SHP77 (cell line): Measurements from ENCODE around the gene TSPAN18.

Experiments
- DNase-seq, 2 experiments: peaks; one replicate each; lab custom pipeline; 2025; lab: John Stamatoyannopoulos, UW

TSPAN18 gene

DNA sequence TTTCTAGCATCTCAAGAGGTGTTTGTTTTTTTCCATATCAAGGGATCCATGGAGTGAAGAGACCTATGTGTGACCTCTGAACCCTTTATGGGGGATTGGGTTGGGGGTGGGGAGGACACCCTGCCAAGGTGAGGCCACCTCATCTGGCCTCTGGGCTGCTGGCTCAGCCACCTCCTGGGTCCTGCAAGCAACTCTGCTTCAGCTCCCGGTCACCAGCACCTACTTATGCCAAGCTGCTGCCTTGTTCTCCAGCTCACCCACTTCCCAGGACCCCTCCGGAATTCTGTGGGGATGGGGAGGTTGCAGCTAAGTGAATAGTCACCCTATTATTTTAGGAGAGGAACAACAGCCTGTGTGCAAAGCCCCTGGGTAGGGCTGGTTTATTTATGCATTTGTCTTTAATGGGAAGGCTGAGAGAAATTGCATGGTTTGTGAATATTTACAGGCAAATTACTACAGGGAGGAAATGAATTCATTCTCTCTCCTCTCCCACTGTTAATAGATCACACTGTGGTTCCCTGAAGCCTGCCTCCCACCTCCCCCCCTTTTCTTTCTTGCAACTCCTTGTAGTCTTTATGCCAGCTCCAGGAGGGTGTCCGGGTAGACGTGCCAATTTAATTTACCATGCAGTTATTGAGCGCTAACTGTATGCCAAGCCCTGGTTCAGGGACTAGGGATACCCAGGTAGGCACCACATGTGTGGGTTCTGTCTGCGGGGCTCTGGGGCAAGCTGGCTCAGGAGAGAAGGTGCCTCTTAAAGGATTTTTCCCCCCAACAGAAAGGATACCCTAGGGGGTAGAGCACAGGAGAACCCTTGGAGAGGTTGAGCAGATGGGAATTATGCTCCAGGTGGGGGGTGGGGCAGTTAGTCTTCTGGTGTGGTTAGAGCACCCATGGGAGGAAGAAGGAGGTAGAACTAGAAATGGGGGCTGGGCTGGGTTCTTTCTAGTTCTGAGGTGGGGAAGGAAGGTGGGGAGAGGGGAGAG, 50.7 kb downstream of the TSPAN18 start:
- DNase-seq = no peak

DNA sequence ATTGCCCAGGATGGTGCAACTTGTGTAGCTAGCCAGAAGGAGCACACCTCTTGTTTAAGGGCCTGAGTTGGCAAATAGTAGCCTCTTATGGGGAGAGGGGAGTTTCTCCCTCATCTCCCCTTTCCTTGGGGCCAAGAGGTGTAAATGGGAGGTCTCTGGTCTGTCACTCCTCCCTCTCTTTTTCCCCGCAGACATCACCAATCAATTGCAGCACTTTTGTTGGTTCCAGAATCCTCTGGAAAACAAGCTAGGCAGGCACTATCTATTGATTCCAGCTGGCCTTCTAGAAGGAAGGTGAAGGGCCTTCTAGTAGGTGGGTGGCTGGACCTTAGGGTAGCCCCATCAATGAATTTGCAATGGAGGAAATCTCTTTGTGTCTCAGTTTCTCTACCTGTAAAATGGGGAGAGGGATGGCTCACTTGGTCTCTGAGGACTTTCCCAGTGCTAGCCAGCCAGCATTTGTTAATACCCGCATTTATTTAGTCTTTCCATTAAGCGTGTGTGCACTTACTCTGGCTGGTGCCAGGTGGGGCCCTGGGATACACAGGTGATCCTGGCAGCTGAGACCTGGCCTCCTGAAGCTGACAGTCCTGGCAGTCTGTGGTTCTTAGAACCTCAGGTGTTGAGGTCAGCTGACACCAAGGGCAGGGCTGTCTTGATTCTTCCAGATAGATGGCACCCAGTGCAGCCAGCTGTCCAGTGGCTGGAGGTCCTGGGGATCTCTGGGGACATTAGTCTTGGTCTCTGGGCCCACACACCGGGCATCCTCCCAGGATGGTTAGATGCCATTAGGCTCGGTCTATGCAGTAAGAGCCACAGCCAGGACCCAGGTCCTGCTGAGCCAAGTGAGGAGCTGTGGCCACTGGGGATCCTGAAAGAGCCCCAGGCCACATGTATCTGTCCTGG, 51.7 kb downstream of the TSPAN18 start:
- DNase-seq = no peak

DNA sequence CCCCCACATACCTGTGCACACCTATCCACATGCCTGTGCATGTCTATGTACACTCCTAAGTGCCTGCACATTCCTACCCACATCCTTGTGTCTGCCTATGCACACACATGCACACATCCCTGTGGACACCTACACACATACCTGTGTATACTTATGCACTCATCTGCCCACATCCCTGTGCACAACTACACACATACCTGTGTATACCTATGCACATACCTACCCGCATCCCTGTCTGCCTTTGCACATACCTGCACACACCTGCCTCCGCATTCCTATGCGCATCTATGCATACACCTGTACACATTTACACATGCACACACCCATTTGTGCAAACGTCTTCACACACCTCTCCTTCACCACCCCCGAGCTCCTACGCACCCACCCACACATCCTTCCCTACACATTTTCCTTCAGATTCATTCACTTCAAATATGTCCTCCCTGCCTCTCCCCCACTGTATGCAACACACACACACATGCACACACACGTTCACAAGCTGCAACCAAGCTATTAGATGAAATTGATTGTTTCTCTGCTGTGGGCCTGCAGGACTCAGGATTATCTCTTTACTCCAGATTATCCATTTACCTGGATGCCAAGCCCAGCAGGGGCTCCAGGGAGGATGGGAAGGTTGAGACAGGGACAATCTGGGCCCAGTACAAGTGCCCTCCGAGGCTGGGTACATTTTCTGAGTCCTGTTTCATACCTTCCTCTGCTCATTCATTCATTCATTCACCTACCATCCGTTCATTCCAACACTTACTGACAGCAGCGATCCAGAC, 53.2 kb downstream of the TSPAN18 start:
- DNase-seq = no peak

- no peak for DNase-seq
Measured at GRCh38 chr11:44780940-44781631, 54.3 kb downstream of the TSPAN18 start.

DNA sequence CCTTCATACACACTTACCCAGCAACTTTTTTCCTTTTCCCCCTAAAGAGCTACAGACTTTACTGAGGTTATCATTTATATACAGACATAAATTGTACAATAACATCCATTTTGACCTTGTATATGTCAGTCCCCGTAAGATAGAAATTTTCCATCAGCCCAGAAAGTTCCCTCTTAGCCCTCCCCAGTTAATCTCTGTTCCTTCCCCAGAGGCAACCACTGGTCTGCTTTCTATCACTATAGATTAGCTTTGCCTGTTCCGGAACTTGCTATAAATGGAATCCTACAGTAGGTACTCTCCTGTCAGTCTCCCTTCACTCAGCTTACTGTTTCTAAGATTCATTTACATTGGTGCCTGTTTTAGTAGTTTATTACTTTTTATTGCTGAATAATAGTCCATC, 54.9 kb downstream of the TSPAN18 start:
- DNase-seq = no peak

DNA sequence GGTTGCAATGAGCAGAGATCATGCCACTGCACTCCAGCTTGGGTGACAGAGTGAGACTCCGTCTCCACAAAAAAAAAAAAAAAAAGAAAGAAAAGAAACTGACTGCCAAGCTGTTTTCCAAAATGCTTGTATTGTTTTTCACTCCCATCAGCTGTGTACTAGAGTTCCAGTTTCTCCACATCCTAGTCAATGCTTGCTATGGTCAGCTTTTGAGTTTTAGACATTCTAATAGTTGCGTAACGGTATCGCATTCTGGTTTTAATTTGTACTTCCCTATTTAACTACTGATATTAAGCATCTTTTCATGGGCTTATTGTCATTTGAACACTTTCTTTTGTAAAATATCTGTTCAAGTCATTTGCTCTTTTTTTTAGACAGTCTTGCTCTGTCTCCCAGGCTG, 55.7 kb downstream of the TSPAN18 start:
- no peak for DNase-seq

DNA sequence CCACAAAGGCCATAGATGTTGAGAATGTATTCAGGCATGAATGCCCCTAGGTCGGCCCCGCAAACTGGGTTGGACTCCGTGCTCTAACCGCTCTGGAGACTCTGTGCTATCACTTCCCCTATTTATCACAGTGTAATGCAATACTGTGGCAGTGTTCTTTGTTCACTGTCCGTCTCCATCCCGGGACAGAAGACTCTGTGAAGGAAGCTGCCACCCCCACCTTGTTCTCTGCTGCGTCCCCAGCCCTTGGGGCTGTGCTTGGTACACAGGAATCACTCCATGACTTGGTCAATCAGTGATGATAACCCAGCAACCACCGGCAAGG, 57.6 kb downstream of the TSPAN18 start:
- DNase-seq = no peak

DNA sequence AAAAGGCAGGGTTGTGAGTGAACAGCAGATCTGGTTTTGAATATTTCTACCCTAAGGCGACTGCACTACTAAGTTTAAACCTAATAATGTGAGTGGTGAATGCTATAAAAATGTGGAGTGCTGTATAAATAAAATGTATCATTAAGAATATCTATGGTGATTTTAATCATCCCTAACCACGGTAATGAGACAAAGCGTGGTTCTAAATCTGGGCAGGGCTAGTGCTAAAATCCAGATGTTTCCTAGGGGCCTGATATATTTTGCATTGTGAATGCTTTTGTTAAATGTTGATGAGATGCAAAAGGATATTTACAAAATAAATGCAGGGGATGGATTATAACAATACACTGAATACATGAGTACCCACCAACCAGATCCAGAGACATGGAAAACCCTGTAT, 58.1 kb downstream of the TSPAN18 start:
- no peak for DNase-seq

DNA sequence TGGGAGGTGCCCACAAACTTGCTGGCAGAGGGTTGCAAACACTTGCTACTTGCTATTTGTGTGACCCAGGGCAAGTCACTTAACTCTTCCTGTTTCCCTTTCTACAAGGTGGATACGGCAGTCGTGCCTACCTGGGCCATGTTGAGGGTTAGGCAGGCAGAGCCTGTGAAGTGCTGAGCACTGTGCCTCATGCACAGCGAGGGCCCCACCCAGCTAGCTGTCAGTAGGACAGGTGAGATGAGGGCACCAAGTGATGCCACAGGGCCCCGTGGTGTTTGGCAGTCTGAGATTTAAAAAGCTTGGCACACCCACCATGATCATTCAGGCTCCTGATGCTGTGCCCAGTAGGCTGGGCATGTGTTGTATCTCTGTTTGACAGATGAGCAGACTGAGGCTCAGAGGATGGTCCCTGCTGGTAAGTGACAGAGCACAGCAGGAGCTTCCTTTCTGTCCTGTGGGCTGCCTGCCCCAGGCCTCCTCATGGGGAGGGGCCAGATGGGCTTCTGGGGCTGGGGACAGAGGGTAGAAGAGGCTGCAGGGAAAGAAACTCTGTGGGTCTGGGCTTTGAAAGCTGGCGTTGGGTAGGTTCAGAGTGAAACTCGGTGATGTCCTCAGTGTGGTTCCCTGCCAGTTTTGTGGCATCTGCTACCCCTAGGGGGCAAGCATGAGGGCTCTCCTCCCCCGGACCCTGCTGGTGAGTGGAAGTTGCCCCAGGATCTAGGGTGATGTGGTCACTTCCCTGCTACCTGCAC, 59.3 kb downstream of the TSPAN18 start:
- no peak for DNase-seq

GRCh38 chr11:44787070-44787469, 60.3 kb downstream of the TSPAN18 start:
- no peak for DNase-seq

DNA sequence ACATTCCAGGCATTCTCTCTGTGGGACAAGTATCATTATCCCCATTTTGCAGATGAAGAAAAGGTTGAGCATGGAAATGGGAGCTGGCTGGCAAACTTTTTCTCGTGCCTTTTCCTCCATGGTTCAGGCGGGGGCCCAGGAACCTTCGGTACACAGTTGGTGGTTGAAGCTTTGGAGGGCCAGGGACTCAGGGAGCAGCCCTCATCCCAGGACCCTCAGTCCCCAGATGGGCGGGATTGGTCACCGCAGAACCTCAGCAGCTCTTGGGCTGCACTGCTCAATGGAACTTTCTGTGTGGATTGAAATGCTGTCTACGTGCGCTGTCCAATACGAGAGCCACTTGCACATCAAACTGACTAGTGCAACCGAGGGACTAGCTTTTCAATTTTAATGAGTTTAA, 61.2 kb downstream of the TSPAN18 start:
- no peak for DNase-seq

- DNase-seq = no peak
Measured at GRCh38 chr11:44788536-44789261, 61.9 kb downstream of the TSPAN18 start.

- no peak for DNase-seq
Measured at GRCh38 chr11:44789496-44789895, 62.7 kb downstream of the TSPAN18 start.

- no peak for DNase-seq
Measured at GRCh38 chr11:44790211-44790610, 63.4 kb downstream of the TSPAN18 start.

GRCh38 chr11:44791316-44791925, 64.7 kb downstream of the TSPAN18 start:
- no peak for DNase-seq

DNA sequence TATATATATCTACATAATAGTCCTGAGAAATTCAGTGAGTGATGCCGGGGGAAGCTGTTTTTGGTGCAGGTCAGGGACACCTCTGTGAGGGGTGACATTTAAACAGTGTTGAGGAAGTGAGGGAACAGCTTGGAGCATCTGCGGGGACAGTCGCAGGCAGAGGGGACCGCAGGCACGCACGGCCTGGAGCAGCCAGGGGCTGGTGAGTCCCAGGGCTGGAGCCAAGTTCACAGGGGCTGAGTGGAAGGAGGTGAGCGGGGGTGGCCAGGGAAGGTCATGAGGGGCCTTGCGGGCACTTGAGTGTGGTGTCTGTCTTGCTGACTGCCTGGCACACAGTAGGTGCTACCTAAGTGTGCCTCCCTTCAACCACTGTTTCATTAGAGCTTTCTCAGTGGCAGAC, 65.4 kb downstream of the TSPAN18 start:
- no peak for DNase-seq

DNA sequence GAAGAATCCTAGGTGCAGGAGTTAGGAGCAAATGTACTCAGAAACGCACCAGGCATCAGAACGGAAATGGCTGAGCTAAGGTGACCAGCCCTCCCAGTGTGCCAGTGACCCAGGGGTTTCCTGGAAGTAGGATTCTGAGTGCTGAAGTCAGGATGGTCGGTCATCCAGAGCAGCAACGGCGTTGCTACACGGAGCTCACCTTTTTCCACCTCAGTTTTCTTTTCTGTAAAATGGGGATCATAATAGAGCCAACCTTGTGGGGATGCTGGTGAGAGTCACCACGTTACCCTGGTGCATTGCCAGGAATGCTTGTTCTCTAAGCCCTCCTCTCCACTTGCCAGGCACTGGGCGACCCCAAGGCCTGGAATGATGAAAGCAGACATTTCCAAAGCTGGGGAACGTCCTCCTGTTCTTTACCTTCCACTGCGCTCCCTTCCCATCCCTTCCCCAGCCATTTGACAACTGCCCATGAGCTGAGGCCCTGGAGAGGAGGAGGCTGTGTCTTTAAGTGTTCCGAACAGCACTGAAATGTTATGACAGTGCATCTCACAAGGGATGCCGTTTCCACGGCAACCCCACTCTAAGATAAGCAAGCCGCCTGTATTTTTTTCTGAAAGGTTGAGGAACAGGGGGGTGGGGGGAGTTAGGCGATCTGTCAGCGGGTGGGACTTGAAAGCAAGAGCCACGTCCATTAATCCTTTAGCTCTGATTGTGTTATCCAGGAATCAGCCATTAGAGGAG, 66.8 kb downstream of the TSPAN18 start:
- no peak for DNase-seq

DNA sequence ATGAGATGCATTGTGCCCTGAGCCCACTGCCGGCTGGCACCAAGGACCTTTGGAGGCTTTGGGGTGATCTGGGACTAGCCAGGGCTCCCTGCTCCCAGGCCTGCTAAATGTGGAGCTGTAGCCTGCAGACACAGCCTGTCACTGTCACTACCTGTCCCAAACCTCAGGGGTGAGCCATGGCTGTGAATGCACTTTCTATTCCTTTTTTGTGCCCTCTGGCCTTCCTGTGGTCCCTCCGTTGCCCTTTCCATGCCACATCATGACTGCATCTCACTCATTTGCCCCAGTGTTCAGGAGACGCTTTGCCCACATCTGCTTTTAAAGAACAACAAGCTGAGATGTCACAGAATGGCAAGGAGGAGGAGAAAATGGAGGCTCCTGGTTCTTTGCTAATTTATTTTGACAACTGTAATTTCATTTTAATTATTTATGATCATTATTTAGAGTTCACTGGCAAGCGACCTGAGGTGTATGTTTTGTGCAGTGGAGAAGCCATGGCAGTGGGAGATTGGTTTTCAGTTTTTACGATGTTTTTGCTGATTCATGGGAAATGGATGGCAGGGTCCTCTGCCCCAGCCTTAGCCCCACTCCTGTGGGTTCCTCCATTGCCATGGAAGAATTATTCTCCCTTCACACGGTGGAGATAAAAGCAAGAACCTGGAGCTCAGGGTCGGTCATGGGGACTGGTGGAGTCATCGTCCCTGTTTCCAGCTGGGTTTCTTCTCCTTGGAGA, 69.2 kb downstream of the TSPAN18 start:
- no peak for DNase-seq
